GM12873 (cell line): Measurements from ENCODE around the gene ZNF689.

Experiments
- CTCF ChIP-seq: IDR thresholded peaks from 2 replicates; pipeline ENCODE4 v1.5.1; 2012; ENCODE audit warnings: low read depth, mild to moderate bottlenecking, moderate library complexity, low read length, control low read depth; ENCODE audit not compliant: insufficient read depth; ENCODE audit errors: missing control alignments

Gene ZNF689

GRCh38 chr16:30585022-30585399, 25.2 kb downstream of the ZNF689 start:
- no peak for TF ChIP-seq CTCF

- no peak for TF ChIP-seq CTCF
Observed at GRCh38 chr16:30582611-30583340, 27.4 kb downstream of the ZNF689 start.

GRCh38 chr16:30581457-30581856, 28.7 kb downstream of the ZNF689 start:
- no peak for TF ChIP-seq CTCF

- TF ChIP-seq CTCF: no peak
Observed at GRCh38 chr16:30574678-30575077, 35.5 kb downstream of the ZNF689 start.

- no peak for TF ChIP-seq CTCF
Observed at GRCh38 chr16:30571445-30572322, 38.5 kb downstream of the ZNF689 start, which contains the start of gene ZNF688. ZNF688 (minus strand) TSS chr16:30571714; CDS start chr16:30571629, 85 bp downstream.

GRCh38 chr16:30570636-30571444, 39.3 kb downstream of the ZNF689 start:
- TF ChIP-seq CTCF: no peak
